M059J (cell line): ENCODE measurements around the gene GATC. TPM values are rescaled to one million over a fixed set of nuclear protein-coding genes. Genes with fewer than 3 reads are reported as not detected.

Experiments
- DNase-seq: peaks from one replicate; pipeline ENCODE4 v3.0.0-alpha.2; 2012; ENCODE audit warnings: low read depth
- total RNA-seq: library from RNA; depleted of rRNA; stranded (reverse); fragments of >200 nt; shearing (Covaris generic); gene quantifications from 2 replicates; pipeline ENCODE4 v1.2.3, GENCODE V29; 2014; rRNA removed

The GATC gene
- total RNA-seq, 1 experiment from 2014 or later = 22.3 TPM

GRCh38 chr12:120497524-120498150 is 51.4 kb downstream of the GATC start:
- no peak for DNase-seq

DNA sequence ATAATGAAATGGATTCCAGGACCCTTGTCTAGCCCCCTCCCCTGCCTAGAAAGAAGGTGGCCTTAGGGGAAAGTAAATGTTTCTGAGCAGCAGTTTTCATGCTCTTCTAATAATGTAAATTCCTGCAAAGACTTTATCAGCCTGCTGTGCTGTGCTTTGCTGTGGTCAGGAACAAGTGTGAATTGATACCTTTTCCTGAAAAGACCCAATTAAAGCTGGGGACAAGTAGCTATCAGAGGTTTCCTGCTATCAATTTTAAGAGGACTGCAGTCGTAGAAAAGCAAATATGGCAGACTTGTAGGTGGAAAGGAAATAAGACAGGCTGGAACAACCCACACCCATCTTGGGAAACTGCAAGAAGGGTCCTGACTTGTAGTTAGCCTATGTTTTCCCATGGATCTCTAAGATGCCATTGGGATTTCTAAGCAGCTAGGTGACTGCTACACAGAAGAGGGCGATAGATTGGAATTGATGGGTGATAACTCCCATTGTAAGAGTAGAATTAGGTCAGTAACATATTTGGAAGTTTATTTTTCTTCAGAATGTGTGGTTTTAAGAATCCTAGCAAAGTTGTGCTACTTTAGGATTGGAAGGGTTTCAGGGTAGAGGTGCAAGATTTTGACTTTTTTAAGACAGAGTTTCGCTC is 52.7 kb downstream of the GATC start:
- peak; percentile 12 for DNase-seq

GRCh38 chr12:120500581-120500980 is 54.3 kb downstream of the GATC start:
- DNase-seq = peak; percentile 54

DNA sequence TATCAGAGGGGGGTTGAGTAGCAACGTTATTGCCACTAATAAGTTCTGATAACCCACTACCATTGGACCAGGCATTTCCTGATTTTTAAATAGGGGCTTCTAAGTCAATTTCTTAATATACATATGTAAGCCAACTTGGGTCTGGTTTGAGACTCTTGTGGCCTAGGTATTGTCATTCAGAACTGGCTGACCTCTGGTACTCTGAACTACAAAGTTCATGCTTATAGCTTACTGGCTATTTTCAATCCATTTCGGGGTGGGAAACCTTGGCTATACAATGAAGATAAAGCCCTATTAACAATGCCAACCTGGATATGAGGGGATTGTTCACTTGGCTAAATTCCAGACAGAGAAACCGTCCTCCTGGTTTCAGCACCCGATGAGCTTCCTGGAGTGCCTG is 58.3 kb downstream of the GATC start:
- DNase-seq = no peak

DNA sequence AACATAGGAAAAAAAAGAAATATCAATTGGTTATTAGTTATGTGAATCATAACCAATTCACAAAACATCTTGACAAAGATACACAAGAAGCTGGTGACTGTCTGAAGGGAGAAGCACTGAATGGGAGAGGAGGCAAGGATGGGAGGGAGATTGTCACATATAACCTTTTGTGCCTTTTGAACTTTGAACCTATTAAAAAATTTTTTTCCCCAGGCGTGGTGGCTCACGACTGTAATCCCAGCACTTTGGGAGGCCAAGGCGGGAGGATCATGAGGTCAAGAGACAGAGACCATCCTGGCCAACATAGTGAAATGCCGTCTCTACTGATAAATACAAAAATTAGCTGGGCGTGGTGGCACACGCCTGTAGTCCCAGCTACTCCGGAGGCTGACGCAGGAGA is 62.3 kb downstream of the GATC start:
- no peak for DNase-seq

Other genes starting within 250 kb of the GATC start
- gene RPLP0, start 245.3 kb upstream of the GATC start, total RNA-seq = 1,663 and 2,281 TPM in 2 replicates
- gene PXN, start 180.7 kb upstream of the GATC start, total RNA-seq = 77.5 and 110 TPM in 2 replicates
- under 0.01 TPM in 1 of 2 replicates, not detected in the other for gene RNU4-2, start 154.5 kb upstream of the GATC start, total RNA-seq
- gene RNU4-1, start 153.2 kb upstream of the GATC start, total RNA-seq = under 0.01 TPM in 1 of 2 replicates, not detected in the other
- 2.2 and 7.4 TPM in 2 replicates for gene SIRT4, start 144.1 kb upstream of the GATC start, total RNA-seq
- gene PLA2G1B, start 118.7 kb upstream of the GATC start, total RNA-seq = not detected in 2 replicates
- gene MSI1, start 77.3 kb upstream of the GATC start, total RNA-seq = not detected in 2 replicates
- gene COX6A1, start 8.3 kb upstream of the GATC start, total RNA-seq = 479 and 510 TPM in 2 replicates
- 27.8 and 29.9 TPM in 2 replicates for gene TRIAP1, start 60 bp upstream of the GATC start, total RNA-seq
- 197 and 267 TPM in 2 replicates for gene SRSF9, start 23.3 kb downstream of the GATC start, total RNA-seq
- 529 and 605 TPM in 2 replicates for gene DYNLL1, start 49.7 kb downstream of the GATC start, total RNA-seq
- gene COQ5, start 82.7 kb downstream of the GATC start, total RNA-seq = 34.4 and 39.3 TPM in 2 replicates
- 94.1 and 135 TPM in 2 replicates for gene RNF10, start 87.9 kb downstream of the GATC start, total RNA-seq
- 66.2 and 83.0 TPM in 2 replicates for gene POP5, start 135.0 kb downstream of the GATC start, total RNA-seq
- not detected in 2 replicates for gene CABP1, start 194.2 kb downstream of the GATC start, total RNA-seq
- gene MLEC, start 240.7 kb downstream of the GATC start, total RNA-seq = 105 and 148 TPM in 2 replicates